GM12873 (cell line): ENCODE data around the gene DYNC2LI1.

Experiments used
- CTCF ChIP-seq: IDR thresholded peaks from 2 replicates; pipeline ENCODE4 v1.5.1; 2012; ENCODE audit warnings: low read depth, mild to moderate bottlenecking, moderate library complexity, low read length, control low read depth; ENCODE audit not compliant: insufficient read depth; ENCODE audit errors: missing control alignments

DYNC2LI1 gene

GRCh38 chr2:43846140-43846793 lies 72.4 kb downstream of the DYNC2LI1 start:
- TF ChIP-seq CTCF, result no peak

GRCh38 chr2:43848214-43848613 lies 74.4 kb downstream of the DYNC2LI1 start:
- TF ChIP-seq CTCF, result no peak

- TF ChIP-seq CTCF, result no peak
Observed at GRCh38 chr2:43851011-43851980, 77.5 kb downstream of the DYNC2LI1 start.

- TF ChIP-seq CTCF, result no peak
Observed at GRCh38 chr2:43852196-43852730, 78.4 kb downstream of the DYNC2LI1 start.

GRCh38 chr2:43853141-43854081 lies 79.6 kb downstream of the DYNC2LI1 start:
- no peak for TF ChIP-seq CTCF

GRCh38 chr2:43854671-43855070 lies 80.8 kb downstream of the DYNC2LI1 start:
- no peak for TF ChIP-seq CTCF
